Stimulated activated CD8-positive, alpha-beta memory T cell treated with anti-CD3 and anti-CD28 coated beads, Interleukin-15, amount 100 ng/mL, for 4 hours (primary cell): ENCODE data around the gene HOXD1.

Experiments
- DNase-seq, 2 donors: peaks; one replicate each; pipeline ENCODE4 v3.0.0-alpha.2; 2020; ENCODE audit warnings: low read depth in 2 of 2

The HOXD1 gene

DNA sequence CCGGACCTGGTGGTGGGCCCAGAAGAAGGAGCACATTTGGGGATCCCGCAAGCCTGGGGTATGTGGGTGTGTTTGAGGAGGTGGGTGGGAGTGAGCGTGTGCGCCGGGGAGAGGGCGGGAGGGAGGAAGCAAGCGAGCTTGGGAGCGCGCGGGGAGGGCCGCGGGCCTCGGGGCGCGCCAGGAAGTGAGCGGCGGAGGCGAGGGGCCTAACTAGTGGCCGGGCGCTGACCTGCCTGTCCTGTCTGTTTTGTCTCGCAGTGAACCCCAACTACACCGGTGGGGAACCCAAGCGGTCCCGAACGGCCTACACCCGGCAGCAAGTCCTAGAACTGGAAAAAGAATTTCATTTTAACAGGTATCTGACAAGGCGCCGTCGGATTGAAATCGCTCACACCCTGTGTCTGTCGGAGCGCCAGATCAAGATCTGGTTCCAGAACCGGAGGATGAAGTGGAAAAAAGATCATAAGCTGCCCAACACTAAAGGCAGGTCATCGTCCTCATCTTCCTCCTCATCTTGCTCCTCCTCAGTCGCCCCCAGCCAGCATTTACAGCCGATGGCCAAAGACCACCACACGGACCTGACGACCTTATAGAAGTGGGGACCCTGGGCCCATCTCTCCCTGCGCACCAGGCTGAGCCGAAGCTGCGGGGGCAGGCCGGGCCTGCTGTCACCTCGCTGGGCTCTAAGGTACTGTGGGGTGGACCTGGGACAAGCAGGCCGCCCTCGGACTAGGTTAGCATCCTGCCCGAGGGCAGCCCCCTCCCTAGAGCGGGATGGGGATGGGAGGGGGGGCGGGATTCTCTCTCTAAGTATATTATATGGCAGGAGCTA, 35.9 kb upstream of the HOXD1 start:
- DNase-seq, result no peak

DNA sequence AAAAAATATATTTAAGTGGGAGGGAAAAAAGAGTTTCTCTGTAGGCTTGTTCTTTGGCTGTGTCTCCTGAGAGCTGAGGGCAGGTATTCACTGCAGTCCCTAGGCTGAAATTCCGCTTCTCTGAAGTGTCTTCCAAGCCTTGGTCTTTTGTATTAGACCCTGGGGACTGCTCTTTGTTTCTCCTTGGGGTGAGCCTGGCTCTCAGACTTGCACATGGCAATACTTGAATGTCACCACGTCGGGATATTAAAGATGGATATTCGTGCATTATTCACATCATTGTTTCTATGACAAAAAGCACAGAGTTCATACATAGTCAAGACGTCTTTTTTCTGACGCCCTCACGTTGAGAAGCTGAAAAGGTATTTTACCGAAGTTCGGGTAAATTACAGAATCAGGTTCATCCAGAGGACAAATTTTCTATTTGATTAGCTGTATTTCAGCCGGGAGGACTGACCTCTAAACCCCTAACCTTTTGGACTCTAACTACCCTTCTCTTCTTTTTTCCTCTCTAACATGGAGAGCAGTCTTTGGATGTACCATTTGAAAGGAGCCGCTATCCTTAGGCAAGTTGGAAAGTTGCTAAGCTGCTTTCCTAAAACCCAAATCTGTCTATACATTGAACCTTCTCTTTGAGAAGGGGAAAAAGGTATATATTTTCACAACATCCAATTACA, 33.8 kb upstream of the HOXD1 start:
- DNase-seq, result no peak

DNA sequence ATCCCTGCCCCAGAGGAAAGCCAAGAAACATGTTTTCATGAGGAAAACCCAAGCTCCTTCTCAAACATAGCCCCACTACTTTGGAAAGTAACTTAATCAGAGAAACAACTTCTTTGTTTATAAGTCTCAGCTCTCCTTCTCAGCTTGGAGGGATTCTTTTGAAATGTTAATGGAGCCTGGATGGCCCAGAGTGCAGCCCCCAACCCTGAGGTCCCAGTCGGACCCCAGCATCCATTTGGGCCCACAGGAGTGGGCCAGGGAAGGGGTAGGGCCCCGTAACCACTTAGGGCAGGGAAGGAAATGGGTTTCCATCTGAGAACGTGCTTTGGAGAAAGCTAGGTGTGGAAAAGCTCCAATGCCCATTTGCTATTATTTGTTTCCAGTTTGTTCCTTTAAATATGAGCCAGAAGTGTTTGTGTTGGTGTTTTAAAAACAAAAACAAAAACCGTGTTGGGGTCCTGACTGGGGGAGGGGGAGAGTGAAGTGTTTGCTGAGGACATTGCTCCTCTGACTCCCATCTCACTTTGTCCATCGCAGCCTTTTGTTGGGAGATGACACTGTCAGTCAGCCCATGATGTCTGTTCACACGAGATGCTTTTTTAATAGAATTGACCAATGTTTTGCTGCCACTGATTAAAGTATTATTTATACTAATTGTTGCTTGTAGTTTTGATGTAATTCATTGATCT, 33.0 kb upstream of the HOXD1 start:
- no peak for DNase-seq

DNA sequence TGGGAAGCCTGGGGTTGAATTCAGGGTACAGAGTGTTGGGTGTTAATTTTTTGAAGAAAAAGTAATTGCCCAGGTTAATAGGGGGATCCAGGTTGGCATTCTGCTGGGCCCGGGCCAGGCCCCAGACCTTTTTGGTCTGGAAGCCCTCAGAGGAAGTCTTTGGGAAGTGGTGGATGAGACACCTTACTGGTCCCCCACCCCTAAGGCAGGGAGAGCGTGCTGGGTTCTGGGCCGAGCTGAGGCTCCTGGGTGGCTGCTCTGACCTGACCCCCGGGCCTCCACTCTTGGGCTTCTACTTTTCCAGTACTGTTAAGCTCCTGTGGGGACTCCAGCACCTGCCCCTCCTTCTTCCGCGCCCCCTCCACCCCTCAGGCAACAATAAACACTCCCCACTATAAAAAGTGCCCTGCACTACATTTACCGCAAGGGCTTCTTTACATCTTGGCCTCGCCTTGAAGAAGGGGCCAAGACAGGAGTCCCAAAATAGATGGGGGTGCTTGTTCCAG, 32.1 kb upstream of the HOXD1 start:
- DNase-seq, result no peak

DNA sequence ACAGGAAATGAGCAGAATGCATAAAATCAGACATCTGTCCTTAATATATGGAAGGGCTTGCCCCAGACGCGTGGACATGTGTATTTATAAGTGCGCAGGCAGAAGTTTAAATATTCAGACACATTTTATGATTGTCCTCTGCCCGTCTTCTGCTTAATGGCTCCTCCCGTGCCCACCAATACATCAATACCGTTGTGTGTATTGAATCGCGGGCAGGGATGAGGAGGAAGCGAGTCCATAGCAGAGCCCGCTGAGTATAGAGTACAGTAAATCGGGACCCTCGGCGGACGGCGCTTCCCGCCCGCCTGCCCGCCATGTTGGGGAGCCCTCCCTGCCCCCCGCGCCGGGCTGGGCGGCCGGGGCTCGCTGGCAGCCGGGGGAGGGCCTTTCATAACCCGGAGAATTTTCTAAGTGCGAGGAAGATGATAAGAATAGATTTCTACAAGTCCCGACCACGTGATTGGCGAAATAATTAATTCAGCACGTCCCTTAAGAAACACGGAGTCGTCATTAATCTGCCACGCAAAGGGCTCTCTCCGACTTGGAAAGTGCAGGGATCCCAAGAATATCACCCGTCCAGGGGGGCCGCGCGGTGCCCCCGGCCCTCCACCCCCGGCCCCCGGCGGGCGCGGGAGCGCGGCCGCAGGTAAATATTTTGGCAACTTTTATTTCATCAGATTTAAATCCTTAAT, 31.5 kb upstream of the HOXD1 start, which contains the start of gene HOXD3:
TSS of gene HOXD3 (plus strand) at position 501 of the 692 bp plus-strand sequence. CDS start 11,808 bp downstream, outside the sequence.
- DNase-seq, result no peak

DNA sequence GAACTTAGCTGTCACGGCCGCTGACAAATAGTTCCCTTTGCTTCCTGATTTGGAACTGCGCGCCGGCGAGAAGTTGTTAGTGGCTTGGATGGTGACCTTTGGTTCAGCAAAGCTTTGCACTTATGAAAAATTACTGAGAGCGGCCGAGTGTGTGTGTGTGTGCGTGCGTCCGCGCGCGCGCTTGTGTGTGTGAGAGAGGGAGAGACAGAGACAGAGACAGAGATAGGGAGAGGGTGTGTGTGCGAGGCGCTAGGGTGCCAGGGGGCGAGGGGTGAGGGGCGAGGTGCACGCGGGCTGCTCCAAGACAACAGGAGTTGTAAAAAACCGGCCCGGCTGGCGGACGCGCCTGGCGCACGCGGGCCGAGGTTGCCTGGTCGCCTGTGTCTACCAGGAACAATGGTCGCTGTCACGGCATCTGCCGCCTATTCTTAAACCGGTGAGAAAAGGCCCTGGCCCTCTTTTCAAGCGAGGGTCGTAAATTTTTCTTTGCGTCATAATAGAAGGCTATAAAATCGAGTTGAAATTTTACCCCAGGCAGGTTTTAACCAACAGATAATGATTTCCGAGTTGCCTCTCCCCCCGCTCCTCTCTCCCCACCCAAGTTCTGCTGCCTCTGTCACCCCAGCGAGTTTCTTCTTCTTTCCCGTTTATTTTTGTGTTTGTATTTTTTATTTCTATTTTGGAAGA, 30.8 kb upstream of the HOXD1 start:
- DNase-seq, result no peak

DNA sequence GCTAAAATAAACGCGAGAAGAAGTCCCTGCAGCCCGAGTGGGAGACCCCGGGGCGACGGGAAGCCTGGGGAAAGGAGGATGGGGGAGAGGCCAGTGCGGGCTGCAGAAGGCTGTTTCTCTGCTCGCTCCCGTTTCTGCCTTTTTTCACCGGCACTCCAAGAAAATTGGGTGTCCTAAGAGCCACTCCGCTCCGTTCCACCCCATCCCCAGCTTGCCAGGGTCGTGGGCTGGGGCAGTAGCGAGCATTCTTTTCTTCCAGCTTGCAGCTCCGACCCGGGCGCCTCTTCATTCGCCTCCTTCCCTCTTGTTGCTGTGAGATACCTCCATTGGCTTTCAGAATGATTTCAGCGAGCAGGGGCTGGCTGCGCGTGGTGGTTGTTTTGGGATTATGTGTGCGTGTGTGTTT, 30.3 kb upstream of the HOXD1 start:
- DNase-seq, result no peak

DNA sequence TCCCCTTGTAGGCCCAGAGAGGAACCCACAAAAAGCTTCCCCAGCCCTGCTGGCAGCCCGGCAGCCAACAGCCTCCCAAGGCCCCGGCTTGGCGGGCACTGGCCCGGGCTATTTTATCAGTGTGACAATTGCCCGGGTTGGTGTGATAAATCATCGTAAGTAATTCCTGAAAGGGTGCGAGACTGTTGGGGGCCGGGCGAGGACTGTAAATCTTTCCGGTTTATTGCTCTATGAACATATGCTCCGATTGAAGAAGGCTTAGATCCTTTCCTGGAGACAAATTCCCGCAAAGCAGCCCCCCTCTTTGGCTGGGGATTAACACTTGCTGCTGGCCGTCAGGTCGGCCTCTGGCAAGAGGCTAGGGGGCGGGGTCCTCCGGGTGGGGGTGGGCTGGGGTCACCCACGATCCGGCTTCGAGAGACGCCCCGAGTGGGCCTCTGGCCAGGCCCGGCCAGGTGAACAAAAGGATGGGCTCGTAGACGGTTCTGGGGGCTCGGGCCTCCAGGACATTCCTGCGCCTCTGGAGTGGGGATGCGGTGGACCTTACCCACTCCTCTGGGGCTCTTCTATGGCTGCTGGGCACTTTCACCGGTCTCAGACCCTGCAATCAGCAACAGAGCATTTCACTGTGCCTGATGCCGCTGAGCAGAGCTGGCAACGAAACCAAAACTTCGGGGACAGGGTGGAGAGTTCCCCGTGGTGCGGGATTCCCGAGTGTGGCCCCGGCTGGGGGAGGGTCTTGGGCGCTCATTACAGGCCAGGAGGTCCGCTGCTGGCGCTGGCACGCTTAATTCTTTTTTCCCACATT, 29.4 kb upstream of the HOXD1 start:
- DNase-seq, result no peak

DNA sequence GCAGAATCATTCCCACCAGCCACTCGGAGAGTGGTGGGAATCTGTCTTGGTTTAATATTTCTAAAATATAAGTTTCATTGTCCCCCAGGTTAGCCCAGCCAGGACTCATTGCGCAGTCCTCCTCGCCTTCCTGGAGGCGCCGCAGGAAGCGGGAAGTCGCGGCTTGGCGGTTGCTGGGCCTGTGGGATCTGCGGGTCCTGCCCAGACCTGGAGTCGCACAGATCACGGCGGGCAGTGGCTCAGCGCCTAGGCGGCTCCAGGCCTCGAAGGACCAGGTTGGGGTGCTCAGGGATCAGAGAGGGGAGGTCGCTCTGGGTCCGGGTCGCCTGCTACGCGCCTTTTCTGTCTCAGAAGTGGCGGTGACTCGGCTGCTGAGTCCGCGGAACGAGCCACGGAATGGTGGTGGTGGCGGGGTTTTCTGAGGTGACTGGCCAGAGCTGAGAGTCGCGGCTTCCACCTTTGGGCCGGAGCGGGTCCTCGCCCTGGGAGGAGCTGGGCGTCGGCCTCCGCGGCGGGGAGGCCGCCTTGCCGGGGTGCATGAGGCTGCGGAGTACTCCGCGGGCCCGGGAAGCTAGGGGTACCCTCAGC, 28.7 kb upstream of the HOXD1 start:
- DNase-seq, result no peak

DNA sequence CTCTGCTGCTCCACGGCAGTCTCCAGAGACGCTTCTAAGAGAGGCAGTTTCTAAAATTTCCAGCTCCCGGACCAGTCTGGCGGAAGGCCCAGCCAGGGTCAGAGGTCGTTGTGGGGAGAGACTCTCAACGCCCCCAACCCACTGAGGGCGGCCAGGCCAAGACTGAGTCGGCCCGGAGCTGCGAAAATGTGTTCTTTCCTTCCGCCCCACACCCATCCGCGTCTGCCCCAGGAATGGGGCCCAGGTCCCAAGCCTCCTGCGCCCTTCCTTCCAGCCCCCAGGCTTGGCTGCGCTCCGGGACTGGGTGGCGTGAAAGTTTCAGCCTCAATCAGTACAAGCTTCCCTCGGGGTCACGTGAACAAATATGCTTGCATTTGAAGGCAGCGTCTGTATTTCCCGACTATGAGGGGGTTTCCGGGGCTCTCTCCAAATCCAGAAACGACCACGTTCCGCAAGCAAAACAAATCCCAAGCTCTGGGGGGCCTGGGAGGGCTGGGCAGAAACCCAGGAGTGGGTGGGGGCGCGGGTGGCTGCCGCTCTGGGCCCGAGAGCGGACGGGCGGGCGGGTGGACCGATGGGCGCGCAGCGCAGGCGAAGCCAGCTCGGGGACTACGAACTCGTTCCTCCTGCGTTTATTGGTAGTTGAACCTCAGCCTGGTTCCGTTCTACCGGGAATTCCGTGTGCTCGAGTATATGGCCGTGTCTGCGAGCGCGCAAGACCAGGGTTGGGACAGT, 28.1 kb upstream of the HOXD1 start:
- DNase-seq, result no peak

DNA sequence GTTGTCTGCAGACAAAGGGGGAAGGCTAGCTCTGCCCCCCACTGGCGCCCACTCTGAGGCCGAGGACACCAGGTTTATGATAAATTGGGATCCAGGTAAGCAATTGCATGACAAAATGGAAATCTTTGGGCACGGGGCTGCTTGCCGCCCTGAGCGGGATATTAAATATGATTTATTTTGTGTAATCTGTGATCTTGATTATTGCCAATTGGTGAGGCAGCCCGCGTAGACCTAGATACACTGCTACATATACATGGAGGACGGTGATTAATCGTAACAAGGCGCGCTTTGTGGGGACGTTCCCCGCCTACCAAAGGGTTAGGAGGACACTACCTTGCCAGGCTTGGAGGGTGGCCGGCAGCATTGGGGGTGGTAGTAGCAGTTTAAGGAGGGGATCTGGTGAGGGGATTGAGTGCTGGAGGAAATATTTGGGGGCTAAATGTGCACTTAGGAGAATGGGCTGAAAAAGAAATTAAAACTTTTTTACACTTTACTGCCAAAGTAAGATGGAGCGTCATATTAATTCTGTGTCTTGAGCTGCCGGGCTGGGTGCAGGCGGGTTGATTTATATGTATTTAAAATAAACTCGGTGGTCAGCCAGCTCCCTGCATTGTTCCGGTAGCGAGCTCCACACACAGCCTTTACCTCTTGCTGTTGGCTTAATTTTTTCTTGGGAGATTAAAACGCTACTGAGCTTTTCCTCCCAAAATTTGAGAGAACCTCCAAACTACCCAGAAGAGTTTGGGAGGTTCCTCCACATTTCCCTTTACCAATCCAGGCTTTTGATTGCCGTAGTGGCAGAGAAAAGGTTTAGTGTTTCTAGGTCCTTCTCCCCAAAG, 27.3 kb upstream of the HOXD1 start:
- DNase-seq, result no peak

DNA sequence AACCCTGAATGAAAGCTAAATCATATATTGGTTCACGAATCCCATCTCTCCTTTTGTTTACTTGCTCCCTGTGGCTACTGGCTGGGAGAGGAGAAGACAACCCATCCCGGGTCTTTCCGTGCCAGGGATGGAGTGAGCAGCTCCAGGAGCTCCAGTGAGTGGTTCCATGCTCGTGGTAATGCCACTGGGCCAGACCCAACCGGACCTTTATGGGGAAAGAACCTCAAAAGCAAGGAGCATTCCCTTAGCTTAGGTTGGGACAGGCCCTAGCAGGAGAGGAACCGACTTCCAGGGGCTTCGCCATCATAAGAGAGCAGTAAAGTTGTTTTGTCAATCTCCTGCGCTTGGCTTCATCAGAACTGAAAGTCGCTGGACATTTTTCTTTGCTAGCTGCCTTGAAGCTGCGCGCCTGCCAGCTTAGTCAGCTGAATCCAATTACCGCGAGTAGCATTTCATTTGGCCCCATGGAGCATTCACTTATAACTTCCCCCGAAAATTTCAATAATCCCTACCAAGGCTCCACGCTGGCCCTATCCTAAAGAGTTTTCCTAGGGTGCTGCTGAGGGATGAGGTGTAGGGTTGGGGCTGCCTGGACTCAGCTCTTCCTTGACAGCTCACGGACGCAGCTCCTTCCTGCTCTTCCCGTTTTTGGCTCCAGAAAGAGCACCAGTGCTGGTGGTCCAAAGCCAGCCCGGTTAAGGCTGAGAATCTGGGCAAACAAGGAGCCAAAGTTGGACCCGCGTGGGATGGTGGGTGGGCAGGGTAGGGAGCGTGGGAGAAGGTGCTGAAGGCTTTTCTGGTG, 26.4 kb upstream of the HOXD1 start:
- DNase-seq, result no peak

DNA sequence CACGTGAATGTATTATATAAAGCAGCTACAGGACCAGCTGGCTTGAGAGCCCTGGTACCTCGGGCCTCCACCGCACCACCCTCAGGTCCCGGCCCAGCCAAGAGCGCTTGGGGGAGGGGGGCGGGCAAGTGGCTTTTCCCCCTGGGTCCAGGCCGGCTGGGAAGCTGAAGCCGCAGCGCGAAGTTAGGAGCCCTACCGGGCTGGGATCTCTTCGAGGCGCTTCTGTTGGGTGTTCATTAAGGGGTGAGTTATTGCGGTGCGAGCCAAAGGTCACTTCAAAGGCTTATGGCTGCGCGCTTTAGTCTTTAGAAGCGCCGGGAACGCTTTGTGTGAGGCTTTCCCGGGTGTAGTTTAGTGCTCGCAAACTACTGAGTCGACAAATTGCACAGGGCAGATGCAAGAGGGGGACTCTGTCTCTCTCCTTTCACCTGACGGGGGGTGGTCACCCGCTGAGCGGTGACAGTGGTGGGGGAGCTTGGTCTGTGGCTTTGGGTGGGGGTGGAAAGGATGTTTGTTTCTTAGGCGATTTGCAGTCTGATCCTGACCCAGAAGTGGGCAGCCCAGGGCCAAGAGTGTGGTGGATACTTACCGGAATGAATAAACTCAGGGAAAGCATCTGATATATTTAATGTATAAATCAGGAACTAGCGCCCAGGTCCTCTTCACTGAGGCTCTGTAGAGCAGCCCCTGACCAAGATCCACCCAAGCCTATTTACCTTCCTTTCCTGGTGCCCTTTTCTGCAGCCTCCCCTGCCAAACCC, 25.4 kb upstream of the HOXD1 start:
- no peak for DNase-seq

DNA sequence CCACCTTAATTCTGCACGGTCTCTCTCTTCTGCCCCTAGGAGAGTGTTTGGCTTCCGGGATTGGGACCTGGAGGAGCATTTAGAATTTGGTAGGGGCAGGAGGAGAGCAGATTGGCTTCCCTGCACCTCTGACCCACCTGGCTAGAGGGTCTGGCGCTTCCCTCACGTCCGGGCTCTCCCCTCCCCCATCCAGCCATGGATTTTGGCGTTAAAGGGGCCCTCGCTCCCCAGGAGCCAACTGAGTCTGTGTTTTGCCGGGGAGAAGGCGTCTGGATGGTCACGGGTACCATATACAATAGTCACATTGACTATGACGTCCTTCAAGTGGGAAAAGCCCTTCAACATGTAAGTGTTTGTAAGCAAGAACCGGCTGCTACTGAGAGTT, 24.8 kb upstream of the HOXD1 start:
- no peak for DNase-seq

DNA sequence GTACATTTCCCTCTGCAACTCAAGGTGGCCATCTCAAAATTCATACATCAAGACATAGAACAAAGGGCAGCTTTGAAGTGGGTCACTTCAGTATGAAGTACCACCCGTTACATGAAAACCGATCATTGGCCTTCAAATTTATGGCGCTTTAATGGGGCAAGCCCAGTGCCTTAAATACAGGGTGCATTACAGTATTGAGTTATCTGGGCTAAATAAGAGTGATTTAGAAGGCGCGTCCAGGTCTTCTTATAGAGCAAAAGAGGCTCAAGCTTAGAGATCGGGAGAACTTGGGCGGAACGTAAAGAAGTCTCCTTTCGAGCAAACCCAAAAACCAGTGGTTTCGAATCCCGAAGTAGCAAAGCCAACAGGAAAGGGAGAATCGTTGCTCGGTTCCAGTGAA, 24.3 kb upstream of the HOXD1 start:
- no peak for DNase-seq

DNA sequence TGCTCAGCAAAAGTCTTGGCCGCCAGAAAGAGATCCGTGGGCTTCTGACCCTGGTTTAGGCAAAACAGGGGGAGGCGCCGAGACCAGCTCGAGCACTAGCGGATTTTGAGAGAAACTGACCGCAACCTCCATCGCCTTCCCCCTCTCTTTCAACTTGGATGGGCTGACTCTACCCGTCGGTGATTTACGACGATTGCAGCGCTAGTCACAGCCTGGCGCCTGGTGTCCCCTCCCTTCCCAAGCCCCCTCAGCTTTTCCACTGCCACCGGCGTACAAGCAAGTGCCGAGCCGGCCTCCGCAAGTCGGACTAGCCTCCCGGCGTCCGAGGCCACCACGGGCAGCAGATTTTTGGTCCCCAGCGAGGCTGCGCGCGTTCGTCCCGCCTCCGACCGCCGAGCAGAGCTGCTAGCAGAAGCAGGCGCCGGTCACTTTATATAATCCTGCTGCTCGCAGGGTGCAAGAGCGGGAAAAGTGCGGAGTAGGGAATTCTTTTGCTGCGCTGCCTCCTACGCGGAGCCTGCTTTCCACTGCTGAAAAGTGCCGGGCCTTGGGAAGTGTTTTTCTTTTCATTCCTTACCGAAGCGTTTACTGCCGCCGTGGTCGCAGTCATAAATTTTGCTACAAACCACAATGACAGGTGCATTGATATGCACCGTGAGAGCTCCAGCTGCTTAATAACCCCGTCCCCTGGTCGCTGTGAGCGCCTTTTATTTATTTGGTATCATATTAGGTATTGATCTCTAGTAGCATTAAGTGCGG, 23.7 kb upstream of the HOXD1 start:
- no peak for DNase-seq
